AG08396 (cell line): ENCODE measurements around the gene CHST11.
A peak's percentile ranks its signal among the peaks of the same experiment; 100 is the strongest.

Experiments
- DNase-seq: peaks from one replicate; pipeline ENCODE4 v3.0.0; 2012; ENCODE audit warnings: low spot score, mixed read lengths

CHST11 gene

DNA sequence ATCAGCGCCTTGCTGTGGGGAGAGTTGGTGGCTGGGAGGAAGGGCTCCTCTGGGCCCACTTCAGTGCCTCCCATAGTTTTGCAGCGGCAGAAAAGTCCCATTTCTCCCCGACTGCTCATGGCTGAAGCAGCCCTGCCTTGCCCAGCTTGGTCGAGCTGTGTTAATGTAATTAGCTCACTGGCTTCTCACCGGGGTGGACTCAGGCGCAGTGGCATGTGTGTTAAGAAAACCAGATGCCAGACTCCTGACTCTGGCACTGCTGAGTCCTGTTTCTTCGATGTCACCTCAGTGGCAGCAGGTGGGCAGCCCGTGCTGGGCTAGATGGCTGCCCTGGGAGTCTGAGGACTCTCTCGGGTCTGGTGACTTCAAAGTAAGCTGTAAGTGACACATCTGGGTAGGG lies 47.4 kb downstream of the CHST11 start:
- DNase-seq, result no peak

GRCh38 chr12:104505095-104505818 lies 48.5 kb downstream of the CHST11 start:
- no peak for DNase-seq

GRCh38 chr12:104506676-104507401 lies 50.1 kb downstream of the CHST11 start:
- no peak for DNase-seq

GRCh38 chr12:104507672-104508071 lies 50.9 kb downstream of the CHST11 start:
- no peak for DNase-seq

- no peak for DNase-seq
Observed at GRCh38 chr12:104508752-104509446, 52.2 kb downstream of the CHST11 start.

DNA sequence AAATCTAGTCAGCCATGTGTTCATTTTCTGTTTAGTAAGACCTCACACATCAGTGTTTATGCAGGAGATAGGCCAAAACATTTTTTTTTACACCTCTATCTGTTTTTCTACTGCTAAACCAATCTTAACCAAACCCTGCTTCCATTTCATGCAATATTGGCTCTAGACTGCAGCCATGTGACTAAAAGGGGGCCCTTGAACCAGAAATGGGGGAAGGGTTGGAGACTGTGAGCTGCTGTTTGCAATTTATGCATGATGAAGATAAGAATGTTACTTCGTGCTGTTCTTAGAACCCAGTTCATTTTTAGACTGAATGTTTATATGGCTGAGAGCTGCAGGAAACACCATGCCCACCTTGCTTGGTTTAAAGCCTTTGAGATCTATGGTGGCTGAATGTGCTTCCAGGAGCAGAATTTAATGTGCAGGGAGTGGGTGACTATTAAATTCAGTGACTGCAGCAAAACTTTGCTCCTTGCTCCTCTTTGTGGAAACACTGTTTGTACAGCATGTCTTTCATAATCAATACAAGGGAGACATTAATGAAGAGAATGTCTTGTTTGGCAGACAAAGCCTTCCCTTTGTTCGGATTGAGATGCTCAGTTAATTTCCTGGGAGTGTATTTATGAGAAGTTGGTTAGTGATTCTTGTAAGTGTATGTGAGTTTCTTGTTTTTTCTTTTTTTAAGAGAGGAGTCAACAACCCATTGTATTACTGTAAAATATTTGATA lies 53.6 kb downstream of the CHST11 start:
- no peak for DNase-seq

DNA sequence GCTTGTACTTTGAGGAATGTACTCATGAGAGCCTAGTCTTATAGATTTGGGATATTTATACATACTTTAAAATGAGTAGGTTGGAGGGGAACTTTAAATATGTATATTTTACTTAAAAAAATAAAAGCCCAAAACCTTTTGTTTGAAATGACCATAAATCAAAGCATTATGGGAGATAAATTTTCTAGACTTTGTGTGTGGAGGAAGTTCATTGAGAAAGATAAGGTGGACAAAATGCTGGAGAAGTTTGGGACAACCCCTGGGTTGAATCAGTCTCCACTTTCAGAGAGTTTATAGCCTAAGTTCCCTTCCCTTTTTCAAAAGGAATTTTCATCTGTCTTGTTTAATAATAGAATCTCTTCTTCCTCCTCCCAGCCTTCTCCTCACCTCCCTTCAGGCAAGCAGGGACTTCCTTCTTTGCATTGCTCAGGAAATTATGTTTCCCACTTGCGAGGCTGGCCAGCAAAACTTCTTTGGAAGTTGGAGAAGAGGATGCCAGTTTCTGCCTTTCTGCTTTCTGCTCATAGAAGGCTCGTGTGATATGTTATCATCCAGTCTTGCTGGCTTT lies 54.2 kb downstream of the CHST11 start:
- DNase-seq, result no peak

- no peak for DNase-seq
Observed at GRCh38 chr12:104513681-104514080, 56.9 kb downstream of the CHST11 start.

DNA sequence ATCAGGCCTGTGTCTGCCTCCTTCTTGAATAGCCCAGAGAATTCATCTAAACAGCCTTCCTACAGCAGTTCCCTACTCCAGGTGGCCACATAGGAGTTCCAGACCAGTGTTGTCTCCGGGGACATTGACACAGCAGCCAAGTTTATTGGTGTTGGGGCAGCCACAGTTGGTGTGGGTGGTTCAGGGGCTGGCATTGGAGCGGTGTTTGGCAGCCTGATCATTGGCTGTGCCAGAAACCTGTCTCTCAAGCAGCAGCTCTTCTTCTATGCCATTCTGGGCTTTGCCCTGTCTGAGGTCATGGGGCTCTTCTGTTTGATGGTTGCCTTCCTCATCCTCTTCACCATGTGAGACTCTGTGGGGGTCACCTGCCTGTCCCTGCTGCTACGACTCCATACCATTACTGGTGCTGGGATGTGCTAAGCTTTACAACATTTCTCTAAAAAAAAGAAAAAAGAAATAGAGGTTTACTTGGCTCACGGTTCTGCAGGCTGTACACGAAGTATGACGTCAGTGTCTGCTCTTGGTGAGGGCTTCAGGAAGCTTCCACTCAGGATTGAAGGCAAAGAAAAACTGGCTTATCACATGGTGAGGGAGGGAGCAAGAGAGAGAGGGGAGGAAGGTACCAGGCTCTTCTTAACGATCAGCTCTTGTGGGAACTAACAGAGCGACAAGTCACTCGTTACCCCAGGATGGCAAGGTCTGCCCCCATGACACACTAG lies 57.5 kb downstream of the CHST11 start:
- no peak for DNase-seq

DNA sequence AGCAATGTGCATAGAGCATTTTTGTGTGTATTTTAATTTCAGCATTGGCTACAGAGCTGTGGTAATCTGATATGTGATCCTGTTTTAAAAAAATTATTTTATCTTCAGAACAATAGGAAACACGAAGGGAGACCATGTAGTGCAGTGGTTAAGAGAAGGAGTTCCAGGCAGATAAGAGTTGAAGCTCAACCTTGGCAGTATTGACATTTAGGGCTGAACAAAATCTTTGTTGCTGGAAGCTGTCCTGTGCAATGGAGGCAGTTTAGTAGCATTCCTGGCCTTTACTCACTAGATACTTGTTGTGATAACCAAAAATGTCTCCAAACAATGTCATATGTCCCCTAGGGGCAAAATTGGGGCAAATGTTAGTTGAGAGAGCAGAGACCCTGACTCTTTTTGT lies 59.2 kb downstream of the CHST11 start:
- no peak for DNase-seq

GRCh38 chr12:104516821-104517220 lies 60.1 kb downstream of the CHST11 start:
- no peak for DNase-seq

GRCh38 chr12:104517880-104518279 lies 61.1 kb downstream of the CHST11 start:
- no peak for DNase-seq

GRCh38 chr12:104519190-104520019 lies 62.7 kb downstream of the CHST11 start:
- DNase-seq, result no peak

DNA sequence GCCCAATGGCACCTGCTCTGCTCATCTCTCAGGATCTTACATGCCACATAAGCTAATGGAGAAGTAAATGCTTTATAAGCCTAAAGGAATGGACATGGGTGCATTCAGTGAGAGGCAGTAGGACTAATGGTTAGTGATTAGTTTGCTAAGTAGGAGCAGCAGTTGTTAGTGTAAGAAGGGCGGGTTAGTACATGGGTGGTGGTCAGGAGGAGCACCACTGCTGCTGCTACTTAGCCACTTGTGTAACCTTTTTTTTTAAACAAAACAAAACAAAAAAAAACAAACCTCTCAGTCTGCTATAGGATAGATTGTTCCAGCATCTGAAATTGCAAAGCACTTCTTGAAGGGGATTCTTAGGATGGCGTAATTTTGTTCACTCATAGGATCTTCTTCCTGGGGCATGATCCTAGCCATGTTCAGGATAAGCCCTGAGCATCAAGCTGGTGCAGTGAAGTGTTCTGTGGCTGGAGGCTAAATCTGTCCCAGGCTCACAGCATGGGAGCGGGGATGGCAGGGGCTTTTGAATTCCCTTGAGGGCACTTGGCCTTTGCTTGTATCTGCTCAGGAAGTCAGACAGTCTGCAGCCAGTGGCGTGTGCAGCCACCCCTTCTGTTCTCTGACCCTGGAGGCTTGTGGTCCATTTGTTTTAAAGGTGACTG lies 63.6 kb downstream of the CHST11 start:
- DNase-seq, result no peak

DNA sequence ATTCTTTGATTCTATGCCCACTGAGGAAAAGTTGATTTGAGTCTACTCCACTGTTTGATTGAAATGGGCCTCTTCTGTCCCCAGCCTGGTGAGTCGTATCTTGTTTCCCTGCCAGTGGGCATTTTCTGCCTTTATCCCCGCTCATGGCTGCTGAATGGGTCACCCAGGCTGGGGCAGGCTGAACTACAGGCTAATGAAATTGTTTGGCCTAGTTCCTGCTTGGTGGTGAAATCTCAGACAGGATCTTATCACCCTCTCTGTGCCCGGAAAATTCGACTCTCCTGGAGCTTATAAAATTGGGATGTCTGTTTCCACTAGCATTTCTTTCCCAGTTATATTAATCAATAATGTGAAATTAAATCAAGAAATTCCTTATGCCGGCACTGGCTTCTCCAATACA lies 65.0 kb downstream of the CHST11 start:
- DNase-seq, result peak; percentile 29

GRCh38 chr12:104522985-104523722 lies 66.4 kb downstream of the CHST11 start:
- DNase-seq, result no peak

- DNase-seq, result no peak
Observed at GRCh38 chr12:104524034-104524832, 67.5 kb downstream of the CHST11 start.

- DNase-seq, result no peak
Observed at GRCh38 chr12:104526320-104526719, 69.6 kb downstream of the CHST11 start.
